GM23338 (cell line): Measurements from ENCODE around the gene MSMB. TPM values are rescaled to one million over a fixed set of nuclear protein-coding genes. Genes with fewer than 3 reads are reported as not detected.

Source experiments
- ATAC-seq: fragments of 200-7000 bp; cut with Tn5 transposase; 3 replicates; pipeline ENCODE4 v1.9.1; 2020
- DNase-seq: peaks from one replicate; pipeline ENCODE4 v3.0.0-alpha.2; 2015; ENCODE audit warnings: low spot score
- H2AFZ ChIP-seq: fragments of 200-600 bp; sonication (generic); 2 replicates; pipeline ENCODE4 v1.8.0; 2016; ENCODE audit warnings: antibody characterized with exemption, mild to moderate bottlenecking, moderate library complexity
- H3F3A ChIP-seq: fragments of 200-600 bp; sonication (generic); replicated peaks from 2 replicates; pipeline ENCODE4 v1.8.0; 2017; ENCODE audit warnings: antibody characterized with exemption, mixed run types, low read depth
- H3K27ac ChIP-seq: fragments of 200-600 bp; sonication (generic); 2 replicates; pipeline ENCODE4 v1.6.1; 2016; ENCODE audit warnings: low read depth
- H3K27me3 ChIP-seq: fragments of 200-600 bp; sonication (generic); 2 replicates; pipeline ENCODE4 v1.8.0; 2016; ENCODE audit warnings: mild to moderate bottlenecking, mixed run types, moderate library complexity; ENCODE audit not compliant: insufficient read depth
- H3K36me3 ChIP-seq: fragments of 200-600 bp; sonication (generic); 2 replicates; pipeline ENCODE4 v1.8.0; 2016; ENCODE audit warnings: mild to moderate bottlenecking; ENCODE audit not compliant: insufficient read depth
- H3K4me1 ChIP-seq: fragments of 200-600 bp; sonication (generic); 2 replicates; pipeline ENCODE4 v1.8.0; 2016; ENCODE audit warnings: mild to moderate bottlenecking, moderate library complexity; ENCODE audit not compliant: insufficient read depth
- H3K4me2 ChIP-seq: fragments of 200-600 bp; sonication (generic); 2 replicates; pipeline ENCODE4 v1.7.1; 2017; ENCODE audit warnings: mixed run types
- H3K4me3 ChIP-seq: fragments of 200-600 bp; sonication (generic); 2 replicates; pipeline ENCODE4 v1.6.1; 2016; ENCODE audit warnings: mixed run types
- H3K79me2 ChIP-seq: fragments of 200-600 bp; sonication (generic); replicated peaks from 2 replicates; pipeline ENCODE4 v1.8.0; 2017; ENCODE audit warnings: mild to moderate bottlenecking; ENCODE audit not compliant: insufficient read depth
- H3K9me2 ChIP-seq: fragments of 200-600 bp; sonication (generic); 2 replicates; pipeline ENCODE4 v1.8.0; 2017; ENCODE audit not compliant: insufficient read depth
- H4K20me1 ChIP-seq: fragments of 200-600 bp; sonication (generic); replicated peaks from 2 replicates; pipeline ENCODE4 v1.8.0; 2017; ENCODE audit warnings: mild to moderate bottlenecking; ENCODE audit not compliant: insufficient read depth
- H3K27ac Mint-ChIP-seq: 2 replicates; pipeline ENCODE4 v1.8.0; 2020; ENCODE audit warnings: inconsistent platforms, mild to moderate bottlenecking, moderate library complexity, mixed read lengths
- H3K27me3 Mint-ChIP-seq: 3 replicates; pipeline ENCODE4 v1.8.0; 2022; ENCODE audit warnings: low read depth, mild to moderate bottlenecking, moderate library complexity, mixed read lengths, inconsistent platforms; ENCODE audit not compliant: insufficient read depth, poor library complexity
- H3K36me3 Mint-ChIP-seq: 3 replicates; pipeline ENCODE4 v1.8.0; 2021; ENCODE audit warnings: low read depth, mild to moderate bottlenecking, inconsistent platforms, moderate library complexity, mixed read lengths
- H3K4me1 Mint-ChIP-seq: 3 replicates; pipeline ENCODE4 v1.8.0; 2020; ENCODE audit warnings: mild to moderate bottlenecking, inconsistent platforms, mixed read lengths
- H3K4me3 Mint-ChIP-seq: 3 replicates; pipeline ENCODE4 v1.8.0; 2021; ENCODE audit warnings: moderate library complexity, mild to moderate bottlenecking, inconsistent platforms, mixed read lengths
- H3K9me3 Mint-ChIP-seq: 3 replicates; pipeline ENCODE4 v1.8.0; 2020; ENCODE audit warnings: moderate library complexity, mild to moderate bottlenecking, inconsistent platforms, mixed read lengths
- CREB1 ChIP-seq: fragments of 250-450 bp; sonication (Bioruptor Pico); IDR thresholded peaks from 2 replicates; pipeline ENCODE4 v1.5.0; 2020; ENCODE audit warnings: low read depth, mild to moderate bottlenecking, moderate library complexity
- CTCF ChIP-seq, 2 experiments: fragments of 200-600 bp in 1 of 2; sonication (generic) in 1 of 2; conservative IDR thresholded peaks; 2 replicates each; pipeline versions ENCODE4 v1.5.1 to v1.6.1; 2016 to 2017; ENCODE audit warnings: antibody characterized with exemption in 2 of 2, low read depth in 2 of 2, mild to moderate bottlenecking in 2 of 2, moderate library complexity in 1 of 2
- ETS1 ChIP-seq: IDR thresholded peaks from 2 replicates; pipeline ENCODE4 v1.6.1; 2016; ENCODE audit warnings: antibody characterized with exemption
- EZH2phosphoT487 ChIP-seq: fragments of 200-600 bp; sonication (generic); IDR thresholded peaks from one replicate; pipeline ENCODE4 v1.8.1; 2018; ENCODE audit warnings: antibody characterized with exemption; ENCODE audit not compliant: unreplicated experiment
- NANOG ChIP-seq: IDR thresholded peaks from 2 replicates; pipeline ENCODE4 v1.6.1; 2016; ENCODE audit warnings: antibody characterized with exemption, borderline replicate concordance
- STAT1 ChIP-seq: IDR thresholded peaks from one replicate; pipeline ENCODE4 v1.6.1; 2016; ENCODE audit warnings: antibody characterized with exemption; ENCODE audit not compliant: unreplicated experiment
- ZNF331 ChIP-seq: fragments of 250-450 bp; sonication (Bioruptor Pico); IDR thresholded peaks from 2 replicates; pipeline ENCODE4 v1.5.0; 2020; ENCODE audit warnings: low read depth, mild to moderate bottlenecking, moderate library complexity
- polyA plus RNA-seq: library from polyadenylated mRNA; unstranded; fragments of >200 nt; fragmentation: Nextera tagmentation; extraction: Ambion mirVana; gene quantifications from 2 replicates; pipeline ENCODE4 v1.2.1, GENCODE V29; 2016
- total RNA-seq: library from RNA; depleted of rRNA; stranded (reverse); fragments of >200 nt; shearing (Covaris generic); gene quantifications from 2 replicates; pipeline ENCODE4 v1.2.3, GENCODE V29; 2014

MSMB gene
- total and polyA plus RNA-seq, 2 experiments from 2014 or later = not detected

- no peak for TF ChIP-seq ETS1
- TF ChIP-seq EZH2phosphoT487 = no peak
- TF ChIP-seq STAT1 = no peak
- no peak for TF ChIP-seq NANOG
- TF ChIP-seq ZNF331 (CRISPR knock-in tag) = no peak
Observed at GRCh38 chr10:46029461-46030030, 16.5 kb downstream of the MSMB start (continued).

- H3K27me3 Mint-ChIP-seq = peaks cover 8% of the 10 kb centered on the region
- no peak overlapping the region for H3K27ac ChIP-seq
Observed at GRCh38 chr10:46028584-46029460, 17.2 kb downstream of the MSMB start.

More at GRCh38 chr10:46028584-46029460, 17.2 kb downstream of the MSMB start:
- Histone ChIP-seq H3K4me3 (peak overlapping the region; percentile 92), H3K9me2 (no peaks in the 10 kb centered on the region), H3F3A (no peaks in the 10 kb centered on the region), H3K4me2 (peak overlapping the region; percentile 98), H4K20me1 (peaks cover 21% of the 10 kb centered on the region), H3K27me3 (no peaks in the 10 kb centered on the region), H3K36me3 (no peaks in the 10 kb centered on the region), H2AFZ (no peak overlapping the region), H3K4me1 (peaks cover 13% of the 10 kb centered on the region), H3K79me2 (peaks cover 55% of the 10 kb centered on the region)
- Mint-ChIP-seq H3K4me1 (peaks cover 18% of the 10 kb centered on the region), H3K27ac (no peak overlapping the region), H3K4me3 (peak overlapping the region; percentile 85), H3K9me3 (no peaks in the 10 kb centered on the region), H3K36me3 (no peaks in the 10 kb centered on the region; the same call in 2 of the 3 replicates)
- TF ChIP-seq CREB1 (CRISPR knock-in tag) (no peak), CTCF (conservative IDR thresholded peaks at IDR 0.05; ENCODE audit: low read depth in 2 of 2) (peak; percentile 72 to 77)
- ATAC-seq (peak; percentile 11), DNase-seq (peak; percentile 77)
